HL-60/S4 treated with phorbol 12-myristate 13-acetate at 8.2 ng/mL for 4 days and 3 days (cell line): ENCODE results near the gene ZNF608.

Source experiments
- in situ Hi-C: fragments of 300-500 bp; cut with MboI; formaldehyde crosslinking; loops from 2 replicates; pipeline ENCODE4 v1.15.0; 2022; ENCODE audit warnings: low sequenced_read_pairs

Gene ZNF608

GRCh38 chr5:124739634-124740025, 6.8 kb downstream of the ZNF608 start:
- in situ Hi-C loops = no loop called here

- in situ Hi-C loops = no loop called here
Observed at GRCh38 chr5:124738681-124739633, 7.5 kb downstream of the ZNF608 start.

GRCh38 chr5:124737651-124738050, 8.8 kb downstream of the ZNF608 start:
- in situ Hi-C loops = no loop called here

DNA sequence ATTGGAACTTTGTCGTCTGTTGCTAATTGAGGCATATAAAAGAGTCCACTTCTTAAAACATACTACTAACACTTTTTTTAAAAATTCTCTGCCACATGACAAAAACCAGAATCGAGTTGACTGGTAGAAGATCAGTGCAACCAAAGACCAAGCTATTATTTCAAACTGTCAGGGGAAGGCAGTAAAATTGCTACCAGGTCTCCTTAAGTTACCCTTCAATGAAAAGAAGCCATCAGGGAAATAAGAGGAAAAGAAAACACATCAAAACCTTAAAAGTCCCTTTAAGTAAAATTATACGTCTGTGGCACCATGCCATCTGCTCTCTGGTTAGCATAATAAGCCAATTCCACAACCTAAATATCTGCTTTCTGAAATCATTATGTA, 9.6 kb downstream of the ZNF608 start:
- in situ Hi-C loops = no loop called here

GRCh38 chr5:124736082-124736804, 10.2 kb downstream of the ZNF608 start:
- in situ Hi-C loops = no loop called here

GRCh38 chr5:124735169-124735858, 11.1 kb downstream of the ZNF608 start:
- in situ Hi-C loops = no loop called here

GRCh38 chr5:124734574-124735168, 11.8 kb downstream of the ZNF608 start:
- in situ Hi-C loops = no loop called here

DNA sequence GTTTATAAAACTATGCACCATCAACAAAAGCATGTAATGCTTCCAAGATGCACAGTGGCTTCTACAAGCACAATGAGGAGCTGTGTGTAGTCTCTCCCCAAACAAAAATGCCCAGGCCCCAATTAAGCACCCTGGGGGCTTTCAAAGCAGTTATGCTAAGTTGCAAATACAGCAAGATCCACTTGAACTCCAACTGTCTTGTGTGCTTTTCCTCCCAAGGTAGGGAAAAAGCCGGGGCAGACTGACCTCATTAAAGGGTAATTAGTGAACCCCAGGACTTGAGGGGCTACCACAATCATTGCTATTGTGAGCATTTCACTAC, 13.1 kb downstream of the ZNF608 start:
- in situ Hi-C loops = no loop called here

DNA sequence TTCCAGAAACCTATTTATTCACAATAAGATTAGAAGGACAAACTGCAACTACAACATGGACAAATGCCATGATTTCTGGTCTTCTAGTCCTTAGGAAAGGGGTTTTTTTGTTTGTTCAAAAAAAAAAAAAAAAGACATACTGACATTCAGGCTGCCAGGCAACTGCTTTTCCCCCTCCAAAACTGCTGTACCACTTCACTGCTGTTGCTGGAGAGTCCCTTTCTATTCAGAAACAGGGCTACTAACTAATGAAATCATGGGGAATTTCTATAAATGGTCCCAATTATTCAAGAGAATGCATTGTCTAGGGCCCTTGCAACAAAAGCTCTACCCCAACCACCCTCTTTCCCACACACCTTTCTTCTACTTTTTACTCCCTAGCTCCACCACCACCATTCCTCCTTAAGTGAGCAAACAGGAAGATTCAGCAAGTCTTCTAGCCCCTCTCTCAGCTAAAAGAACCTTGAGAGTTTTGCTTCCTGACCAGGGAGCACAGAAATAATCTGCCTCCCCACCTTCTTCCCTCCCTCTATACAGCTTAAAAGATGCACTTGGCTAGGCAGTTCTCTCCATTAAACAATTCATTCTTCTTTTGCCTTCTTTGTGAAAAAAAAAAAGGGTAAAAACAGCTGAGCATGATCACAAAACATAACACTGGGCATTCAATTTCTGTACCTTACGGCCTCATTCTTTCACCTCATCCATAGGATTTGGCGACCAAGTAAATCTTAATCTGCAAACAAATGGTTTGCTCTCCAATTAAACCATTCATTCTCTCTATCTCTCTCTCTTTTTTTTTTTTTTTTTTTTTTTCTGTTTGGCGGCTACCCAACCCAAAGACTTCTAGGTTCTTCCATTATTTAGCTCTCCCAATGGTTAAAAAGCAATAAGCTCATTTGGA, 13.8 kb downstream of the ZNF608 start:
- in situ Hi-C loops = no loop called here

GRCh38 chr5:124730381-124730780, 16.1 kb downstream of the ZNF608 start:
- in situ Hi-C loops = no loop called here

DNA sequence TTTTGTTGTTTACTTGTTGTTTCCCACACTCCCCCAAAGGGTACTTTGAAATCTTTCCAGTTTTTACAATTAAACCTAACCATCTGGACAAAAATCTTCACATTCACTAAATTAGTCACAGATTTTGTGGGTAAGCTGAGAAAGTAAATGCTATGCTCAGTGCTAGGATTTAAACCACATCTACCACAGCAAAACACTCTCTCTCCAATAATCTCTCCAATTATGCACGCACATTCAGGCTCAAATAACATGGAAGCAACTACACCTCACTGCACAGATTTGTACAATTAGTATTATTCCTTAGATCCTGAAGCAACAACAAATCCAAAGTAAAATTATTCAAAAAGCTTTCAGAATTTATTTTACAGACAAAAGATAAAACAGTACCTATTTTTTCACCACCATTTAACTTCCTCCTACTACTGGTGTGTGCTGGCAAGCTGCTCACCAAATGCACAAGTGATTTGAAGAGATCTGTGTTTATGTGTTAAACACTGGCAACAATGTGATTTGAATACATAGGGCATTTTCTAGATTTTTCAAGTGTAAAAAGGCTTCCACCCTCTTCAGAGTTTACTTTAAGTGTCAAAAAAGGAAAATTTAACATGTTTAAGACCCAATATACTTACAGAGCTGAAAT, 16.6 kb downstream of the ZNF608 start:
- in situ Hi-C loops = no loop called here

DNA sequence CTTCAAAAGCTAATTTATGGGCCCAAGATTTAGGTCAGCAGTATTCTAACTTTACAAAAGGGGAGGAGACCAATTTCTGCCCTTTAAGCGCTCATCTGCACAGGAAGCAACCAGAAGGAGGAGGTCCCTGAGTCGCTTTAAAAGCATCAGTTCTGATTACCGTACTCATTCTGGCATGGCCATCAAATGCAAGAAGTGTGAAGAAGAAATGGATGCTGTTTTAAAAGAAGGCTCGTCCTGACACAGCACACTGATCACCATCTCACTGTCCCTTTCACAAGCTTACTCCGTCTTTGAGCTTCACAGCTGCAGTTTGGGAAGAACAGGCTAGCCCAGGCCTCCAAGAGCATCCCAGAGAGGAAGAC, 17.5 kb downstream of the ZNF608 start:
- in situ Hi-C loops = no loop called here

GRCh38 chr5:124728331-124728967, 18.0 kb downstream of the ZNF608 start:
- in situ Hi-C loops = no loop called here

DNA sequence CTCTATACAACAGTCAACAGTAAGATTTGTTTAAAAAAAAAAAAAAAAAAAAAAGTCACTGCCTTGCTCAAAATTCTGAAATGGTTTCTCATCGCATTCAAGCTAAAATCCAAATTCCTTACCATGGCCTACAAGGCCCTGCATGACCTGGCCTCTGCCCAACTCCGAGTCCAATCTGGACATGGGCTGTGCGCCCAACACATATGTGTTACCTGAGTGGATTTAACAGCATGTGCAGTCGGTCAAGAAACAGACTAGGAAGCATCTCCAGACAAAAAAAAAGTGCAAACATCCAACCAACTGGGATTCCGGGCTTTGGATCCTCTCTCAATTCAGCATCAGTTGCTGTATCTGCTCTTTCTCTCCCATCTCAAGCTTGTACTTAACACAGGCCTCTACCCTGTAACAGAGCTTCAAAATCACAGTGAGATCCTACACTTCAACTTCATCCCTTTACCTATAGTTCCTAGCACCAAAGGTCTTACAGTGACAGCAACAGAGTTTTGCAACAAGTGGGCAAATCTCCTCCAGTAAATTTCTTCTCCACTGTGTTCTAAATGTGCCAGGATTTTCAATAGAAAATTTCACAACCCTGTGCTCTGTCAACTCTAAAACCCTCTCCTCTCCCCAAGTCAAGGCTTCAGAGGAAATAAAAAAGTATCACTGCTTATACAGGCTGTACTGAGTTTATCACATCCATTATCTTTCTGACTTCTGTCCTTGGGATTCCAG, 19.6 kb downstream of the ZNF608 start:
- in situ Hi-C loops = no loop called here

DNA sequence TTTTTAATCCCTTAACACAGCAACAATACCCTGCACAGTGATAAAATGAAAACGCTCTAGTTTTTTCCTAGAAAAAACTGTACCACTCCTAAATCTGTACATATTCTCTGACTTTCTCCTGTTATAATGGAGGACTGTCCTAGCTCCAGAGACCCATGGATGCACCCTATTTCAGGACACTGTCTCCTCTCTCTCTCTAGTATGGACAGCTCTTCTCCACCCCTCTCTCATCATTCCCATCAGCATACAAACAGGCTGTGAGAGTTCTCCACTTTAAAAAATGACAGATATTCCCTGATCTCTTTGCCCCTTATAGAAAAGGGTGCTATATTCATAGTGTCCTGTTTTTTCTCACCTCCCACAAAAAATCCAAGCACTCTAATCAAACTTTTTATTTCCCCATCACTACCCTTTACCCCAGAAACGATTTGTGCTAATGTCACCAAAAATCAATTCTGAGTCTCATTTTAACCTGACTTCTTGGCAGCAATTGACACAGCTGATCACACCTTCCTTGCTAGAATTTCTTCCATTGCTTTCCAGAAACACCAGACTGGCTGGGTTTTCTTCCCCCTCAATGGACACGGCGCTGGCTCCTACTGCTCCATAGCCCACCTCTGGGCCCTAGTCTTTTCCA, 20.7 kb downstream of the ZNF608 start:
- in situ Hi-C loops = no loop called here

GRCh38 chr5:124725040-124725434, 21.4 kb downstream of the ZNF608 start:
- in situ Hi-C loops = no loop called here

DNA sequence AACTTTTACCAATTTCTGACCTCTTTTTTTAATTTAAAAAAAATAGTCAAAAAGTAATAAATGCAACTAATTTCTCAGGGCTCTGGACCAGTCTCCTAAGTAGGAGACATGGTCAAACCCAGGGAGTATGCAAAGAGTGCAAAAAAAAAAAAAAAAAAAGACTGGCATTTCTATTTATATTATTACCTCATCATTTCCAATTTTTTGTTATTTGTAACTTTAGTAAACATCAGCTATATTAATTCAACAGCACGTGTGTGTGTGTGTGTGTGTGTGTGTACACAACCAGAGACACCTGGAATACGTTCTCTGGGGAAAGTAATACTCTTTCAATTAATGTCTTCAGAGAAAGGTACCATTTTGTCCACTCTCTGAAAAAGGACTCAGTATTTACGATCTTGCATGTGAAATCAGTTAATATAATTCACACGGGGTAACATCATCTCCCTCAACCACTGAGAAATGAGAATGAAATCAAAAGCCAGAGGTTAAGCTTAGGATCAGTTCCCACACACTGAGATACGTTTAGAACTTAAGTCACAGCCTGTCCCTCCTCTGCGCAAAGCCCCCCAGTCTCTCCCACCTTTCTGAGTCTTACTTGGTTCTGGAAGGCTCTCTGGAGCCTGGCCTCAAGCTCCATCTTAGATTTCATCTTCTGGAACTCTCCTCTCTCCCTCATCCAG, 21.9 kb downstream of the ZNF608 start:
- in situ Hi-C loops = no loop called here
